Type B pancreatic cell (in vitro differentiated cells): ENCODE results near the gene SLC66A2. TPM values are rescaled to one million over a fixed set of nuclear protein-coding genes. Genes with fewer than 3 reads are reported as not detected.

Experiments
- DNase-seq: peaks from one replicate; pipeline ENCODE4 v3.0.0; 2021; ENCODE audit warnings: mixed read lengths; ENCODE audit not compliant: unreplicated experiment; ENCODE audit errors: extremely low spot score
- H3K27ac Mint-ChIP-seq: 2 replicates; pipeline ENCODE4 v1.8.0; 2021; ENCODE audit warnings: mild to moderate bottlenecking, mixed read lengths
- H3K27me3 Mint-ChIP-seq: 2 replicates; pipeline ENCODE4 v1.8.0; 2021; ENCODE audit warnings: mixed read lengths
- H3K36me3 Mint-ChIP-seq: 2 replicates; pipeline ENCODE4 v1.8.0; 2021; ENCODE audit warnings: mixed read lengths
- H3K4me1 Mint-ChIP-seq: one replicate; pipeline ENCODE4 v1.8.0; 2021; ENCODE audit warnings: mixed read lengths; ENCODE audit not compliant: unreplicated experiment
- H3K4me3 Mint-ChIP-seq: 2 replicates; pipeline ENCODE4 v1.8.0; 2021; ENCODE audit warnings: mild to moderate bottlenecking, mixed read lengths
- H3K9me3 Mint-ChIP-seq: 2 replicates; pipeline ENCODE4 v1.8.0; 2021; ENCODE audit warnings: mixed read lengths
- CTCF ChIP-seq: fragments of 200-600 bp; sonication (generic); conservative IDR thresholded peaks from 2 replicates; pipeline ENCODE4 v1.5.0; 2021; ENCODE audit warnings: antibody characterized with exemption, mild to moderate bottlenecking
- total RNA-seq: library from RNA; stranded (reverse); gene quantifications from 2 replicates; pipeline ENCODE4 v1.2.1, GENCODE V29; 2021; ENCODE audit warnings: low replicate concordance

The SLC66A2 gene
- total RNA-seq, 1 donor from 2014 or later: 39.7 TPM

GRCh38 chr18:79905389-79905911 lies 46.0 kb downstream of the SLC66A2 start:
- H3K36me3 Mint-ChIP-seq: peaks cover 37% of the 10 kb centered on the region
- no peak for TF ChIP-seq CTCF
- no peaks in the 10 kb centered on the region for H3K27me3 Mint-ChIP-seq
- no peak for DNase-seq
- H3K9me3 Mint-ChIP-seq: peaks cover 4% of the 10 kb centered on the region
- no peaks in the 10 kb centered on the region for H3K4me1 Mint-ChIP-seq
- H3K4me3 Mint-ChIP-seq: no peak overlapping the region
- H3K27ac Mint-ChIP-seq: no peak overlapping the region

- Mint-ChIP-seq H3K27me3 (no peaks in the 10 kb centered on the region), H3K4me1 (no peaks in the 10 kb centered on the region), H3K27ac (no peak overlapping the region), H3K36me3 (peaks cover 40% of the 10 kb centered on the region), H3K4me3 (no peak overlapping the region), H3K9me3 (peaks cover 4% of the 10 kb centered on the region)
- DNase-seq: no peak
- no peak for TF ChIP-seq CTCF
Measured at GRCh38 chr18:79904357-79905147, 46.9 kb downstream of the SLC66A2 start.

GRCh38 chr18:79903787-79904356 lies 47.6 kb downstream of the SLC66A2 start:
- H3K27me3 Mint-ChIP-seq: no peaks in the 10 kb centered on the region
- H3K27ac Mint-ChIP-seq: no peak overlapping the region
- no peak for TF ChIP-seq CTCF
- no peaks in the 10 kb centered on the region for H3K4me1 Mint-ChIP-seq
- DNase-seq: no peak
- H3K4me3 Mint-ChIP-seq: no peak overlapping the region
- H3K9me3 Mint-ChIP-seq: peaks cover 4% of the 10 kb centered on the region
- peaks cover 37% of the 10 kb centered on the region for H3K36me3 Mint-ChIP-seq

GRCh38 chr18:79903071-79903635 lies 48.3 kb downstream of the SLC66A2 start:
- H3K4me3 Mint-ChIP-seq: no peak overlapping the region
- H3K36me3 Mint-ChIP-seq: peaks cover 30% of the 10 kb centered on the region
- H3K4me1 Mint-ChIP-seq: no peaks in the 10 kb centered on the region
- H3K27ac Mint-ChIP-seq: no peak overlapping the region
- H3K9me3 Mint-ChIP-seq: peaks cover under 1% of the 10 kb centered on the region
- TF ChIP-seq CTCF: no peak
- H3K27me3 Mint-ChIP-seq: no peaks in the 10 kb centered on the region
- DNase-seq: no peak

GRCh38 chr18:79902640-79903039 lies 48.8 kb downstream of the SLC66A2 start:
- Mint-ChIP-seq H3K9me3 (no peaks in the 10 kb centered on the region), H3K27ac (no peak overlapping the region), H3K27me3 (no peaks in the 10 kb centered on the region), H3K4me1 (no peaks in the 10 kb centered on the region), H3K4me3 (no peak overlapping the region), H3K36me3 (peaks cover 25% of the 10 kb centered on the region)
- no peak for TF ChIP-seq CTCF
- DNase-seq: no peak
